Astrocyte (in vitro differentiated cells and primary cell): ENCODE data around the gene INCENP. TPM values are rescaled to one million over a fixed set of nuclear protein-coding genes. Genes with fewer than 3 reads are reported as not detected.

Source experiments
- DNase-seq: peaks from one replicate; pipeline ENCODE4 v3.0.0-alpha.2; 2010; ENCODE audit warnings: low read depth
- FAIRE-seq: peaks from 2 replicates; lab custom pipeline; 2011; peaks lifted over from hg19 to GRCh38; lab: Jason Lieb, UNC
- H2AFZ ChIP-seq: 2 replicates; pipeline ENCODE4 v1.6.0; 2012; ENCODE audit warnings: low read depth, low read length, inconsistent platforms
- H3K27ac ChIP-seq: 2 replicates; pipeline ENCODE4 v1.5.1; 2011; ENCODE audit warnings: low read depth, low read length, inconsistent platforms
- H3K27me3 ChIP-seq: 2 replicates; pipeline ENCODE4 v1.6.0; 2011; ENCODE audit warnings: low read length, inconsistent platforms; ENCODE audit not compliant: insufficient read depth
- H3K36me3 ChIP-seq: 2 replicates; pipeline ENCODE4 v1.5.1; 2011; ENCODE audit warnings: low read length, inconsistent platforms; ENCODE audit not compliant: insufficient read depth
- H3K4me1 ChIP-seq: 2 replicates; pipeline ENCODE4 v1.5.1; 2011; ENCODE audit warnings: low read length, inconsistent platforms; ENCODE audit not compliant: insufficient read depth
- H3K4me2 ChIP-seq: 2 replicates; pipeline ENCODE4 v1.6.0; 2012; ENCODE audit warnings: low read length, inconsistent platforms
- H3K4me3 ChIP-seq: 2 replicates; pipeline ENCODE4 v1.5.1; 2011; ENCODE audit warnings: low read depth, mild to moderate bottlenecking, low read length, inconsistent platforms; ENCODE audit not compliant: insufficient read depth
- H3K79me2 ChIP-seq: 2 replicates; pipeline ENCODE4 v1.6.0; 2012; ENCODE audit warnings: mild to moderate bottlenecking, low read length, inconsistent platforms; ENCODE audit not compliant: insufficient read depth
- H3K9ac ChIP-seq: 2 replicates; pipeline ENCODE4 v1.6.0; 2012; ENCODE audit warnings: mild to moderate bottlenecking, low read length, inconsistent platforms
- H3K9me3 ChIP-seq: 2 replicates; pipeline ENCODE4 v1.5.1; 2012; ENCODE audit warnings: low read depth, mild to moderate bottlenecking, low read length, inconsistent platforms; ENCODE audit not compliant: insufficient read depth
- H4K20me1 ChIP-seq: 2 replicates; pipeline ENCODE4 v1.6.0; 2012; ENCODE audit warnings: low read length, inconsistent platforms; ENCODE audit not compliant: insufficient read depth
- H3K27ac Mint-ChIP-seq: one replicate; pipeline ENCODE4 v1.8.0; 2021; ENCODE audit warnings: mild to moderate bottlenecking, mixed read lengths; ENCODE audit not compliant: unreplicated experiment
- H3K27me3 Mint-ChIP-seq: one replicate; pipeline ENCODE4 v1.8.0; 2021; ENCODE audit warnings: low read depth, mixed read lengths; ENCODE audit not compliant: unreplicated experiment
- H3K36me3 Mint-ChIP-seq: one replicate; pipeline ENCODE4 v1.8.0; 2021; ENCODE audit warnings: low read depth, mixed read lengths; ENCODE audit not compliant: unreplicated experiment
- H3K4me1 Mint-ChIP-seq: one replicate; pipeline ENCODE4 v1.8.0; 2021; ENCODE audit warnings: low read depth, mixed read lengths; ENCODE audit not compliant: unreplicated experiment
- H3K4me3 Mint-ChIP-seq: one replicate; pipeline ENCODE4 v1.8.0; 2021; ENCODE audit warnings: mild to moderate bottlenecking, moderate library complexity, mixed read lengths; ENCODE audit not compliant: unreplicated experiment
- H3K9me3 Mint-ChIP-seq: one replicate; pipeline ENCODE4 v1.8.0; 2021; ENCODE audit warnings: mild to moderate bottlenecking, mixed read lengths; ENCODE audit not compliant: unreplicated experiment
- CTCF ChIP-seq: IDR thresholded peaks from 2 replicates; pipeline ENCODE4 v1.5.1; 2011; ENCODE audit warnings: low read depth, mild to moderate bottlenecking, inconsistent platforms, low read length, moderate library complexity; ENCODE audit not compliant: insufficient read depth
- EZH2 ChIP-seq: IDR thresholded peaks from 2 replicates; pipeline ENCODE4 v1.6.1; 2012; ENCODE audit warnings: mild to moderate bottlenecking, low read length, inconsistent platforms; ENCODE audit not compliant: insufficient read depth
- total RNA-seq: library from RNA; stranded (reverse); gene quantifications from 2 replicates; pipeline ENCODE4 v1.2.1, GENCODE V29; 2021

The INCENP gene
- total RNA-seq, 1 donor from 2014 or later: 17.7 TPM

GRCh38 chr11:62182147-62182891, 58.5 kb downstream of the INCENP start:
- no peak for TF ChIP-seq CTCF

GRCh38 chr11:62186195-62186594, 62.4 kb downstream of the INCENP start:
- Histone ChIP-seq H3K4me3 (no peak overlapping the region), H3K4me2 (no peak overlapping the region), H3K4me1 (no peaks in the 10 kb centered on the region), H3K9me3 (no peaks in the 10 kb centered on the region), H3K36me3 (no peaks in the 10 kb centered on the region), H3K27ac (no peak overlapping the region), H4K20me1 (no peaks in the 10 kb centered on the region), H2AFZ (no peak overlapping the region), H3K27me3 (no peaks in the 10 kb centered on the region), H3K79me2 (no peaks in the 10 kb centered on the region), H3K9ac (no peak overlapping the region)
- no peak for TF ChIP-seq CTCF
- TF ChIP-seq EZH2: no peak
- Mint-ChIP-seq H3K4me3 (no peak overlapping the region), H3K9me3 (no peaks in the 10 kb centered on the region), H3K36me3 (peaks cover 2% of the 10 kb centered on the region), H3K27ac (no peak overlapping the region), H3K4me1 (no peaks in the 10 kb centered on the region), H3K27me3 (peaks cover 27% of the 10 kb centered on the region)
- no peak for FAIRE-seq
- DNase-seq: no peak

More at GRCh38 chr11:62182147-62182891, 58.5 kb downstream of the INCENP start:
- Histone ChIP-seq H3K27ac (no peak overlapping the region), H3K27me3 (peaks cover 6% of the 10 kb centered on the region), H3K4me2 (no peak overlapping the region), H2AFZ (no peak overlapping the region), H4K20me1 (no peaks in the 10 kb centered on the region), H3K4me1 (no peaks in the 10 kb centered on the region), H3K4me3 (no peak overlapping the region), H3K9me3 (no peaks in the 10 kb centered on the region), H3K79me2 (no peaks in the 10 kb centered on the region), H3K9ac (no peak overlapping the region), H3K36me3 (no peaks in the 10 kb centered on the region)
- no peak overlapping the region for H3K27ac Mint-ChIP-seq
- peaks cover 8% of the 10 kb centered on the region for H3K27me3 Mint-ChIP-seq
- H3K9me3 Mint-ChIP-seq: no peaks in the 10 kb centered on the region
- no peak for DNase-seq
- no peaks in the 10 kb centered on the region for H3K4me1 Mint-ChIP-seq
- H3K36me3 Mint-ChIP-seq: peaks cover 2% of the 10 kb centered on the region
- H3K4me3 Mint-ChIP-seq: no peak overlapping the region
- no peak for FAIRE-seq

GRCh38 chr11:62190011-62190410, 66.2 kb downstream of the INCENP start, which contains the start of gene SCGB1D1:
Gene SCGB1D1 (plus strand): TSS chr11:62190216. CDS start chr11:62190285, 69 bp downstream.
- Histone ChIP-seq H2AFZ (no peak within 1 kb of the TSS), H3K9me3 (no peaks in the 10 kb centered on the region), H3K79me2 (no peaks in the 10 kb centered on the region), H3K27ac (no peak within 1 kb of the TSS), H3K27me3 (peaks cover 2% of the 10 kb centered on the region), H3K4me2 (no peak within 1 kb of the TSS), H3K4me1 (no peaks in the 10 kb centered on the region), H3K9ac (no peak within 1 kb of the TSS), H4K20me1 (no peaks in the 10 kb centered on the region), H3K36me3 (no peaks in the 10 kb centered on the region), H3K4me3 (no peak within 1 kb of the TSS)
- DNase-seq (no peak), FAIRE-seq (no peak)
- Mint-ChIP-seq H3K4me1 (no peaks in the 10 kb centered on the region), H3K9me3 (peaks cover 2% of the 10 kb centered on the region), H3K27ac (no peak within 1 kb of the TSS), H3K36me3 (peaks cover under 1% of the 10 kb centered on the region), H3K4me3 (no peak within 1 kb of the TSS), H3K27me3 (peaks cover 42% of the 10 kb centered on the region)
- TF ChIP-seq EZH2 (no peak), CTCF (no peak)
